Activated gamma-delta T cell treated with anti-CD3 and anti-CD28 coated beads, Interleukin-2, amount 50 U/mL, for 16 hours (primary cell): ENCODE data around the gene KLF16.
A peak's percentile ranks its signal among the peaks of the same experiment; 100 is the strongest.

Experiments
- DNase-seq: peaks from one replicate; pipeline ENCODE4 v3.0.0-alpha.2; 2020; ENCODE audit warnings: low read depth

The KLF16 gene

DNA sequence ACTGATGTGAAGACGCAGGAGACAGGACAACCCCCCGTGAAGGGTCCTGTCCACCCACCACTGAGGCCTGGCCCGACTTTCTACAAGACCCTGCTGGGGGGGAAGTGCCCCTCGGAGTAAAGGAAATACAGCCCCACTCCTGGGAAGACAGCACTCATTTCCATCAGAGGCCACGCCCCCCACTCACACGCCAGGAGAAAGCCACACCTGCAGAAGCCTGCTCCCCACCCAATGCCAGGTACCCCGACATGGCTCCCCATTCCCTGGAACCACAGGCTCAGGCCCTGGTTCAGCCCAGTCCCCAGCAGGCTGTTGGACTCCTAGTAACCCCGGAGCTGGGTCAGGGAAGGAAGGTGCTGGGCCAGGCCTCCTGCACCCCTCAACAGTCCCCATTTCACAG, 40.4 kb downstream of the KLF16 start:
- DNase-seq = no peak

DNA sequence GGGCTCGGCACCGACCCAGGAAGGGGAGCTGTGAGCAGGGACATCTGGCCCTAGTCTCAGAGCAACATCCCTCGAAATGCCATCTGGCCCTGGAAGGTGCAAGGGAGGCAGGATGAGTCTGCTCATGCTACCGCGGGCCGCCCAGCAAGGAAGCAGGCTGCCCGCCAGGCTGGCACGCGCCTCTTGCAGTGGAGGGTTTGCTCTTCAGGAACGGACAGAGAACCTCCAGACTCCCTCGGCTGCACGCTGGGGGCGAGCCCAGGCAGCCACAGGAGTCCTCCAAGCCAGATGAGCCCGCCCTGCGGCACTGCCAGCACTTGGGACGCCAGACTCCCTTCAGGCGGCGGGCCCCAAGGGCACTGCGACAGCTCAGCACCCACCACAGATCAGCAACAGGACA, 41.2 kb downstream of the KLF16 start:
- DNase-seq = no peak

DNA sequence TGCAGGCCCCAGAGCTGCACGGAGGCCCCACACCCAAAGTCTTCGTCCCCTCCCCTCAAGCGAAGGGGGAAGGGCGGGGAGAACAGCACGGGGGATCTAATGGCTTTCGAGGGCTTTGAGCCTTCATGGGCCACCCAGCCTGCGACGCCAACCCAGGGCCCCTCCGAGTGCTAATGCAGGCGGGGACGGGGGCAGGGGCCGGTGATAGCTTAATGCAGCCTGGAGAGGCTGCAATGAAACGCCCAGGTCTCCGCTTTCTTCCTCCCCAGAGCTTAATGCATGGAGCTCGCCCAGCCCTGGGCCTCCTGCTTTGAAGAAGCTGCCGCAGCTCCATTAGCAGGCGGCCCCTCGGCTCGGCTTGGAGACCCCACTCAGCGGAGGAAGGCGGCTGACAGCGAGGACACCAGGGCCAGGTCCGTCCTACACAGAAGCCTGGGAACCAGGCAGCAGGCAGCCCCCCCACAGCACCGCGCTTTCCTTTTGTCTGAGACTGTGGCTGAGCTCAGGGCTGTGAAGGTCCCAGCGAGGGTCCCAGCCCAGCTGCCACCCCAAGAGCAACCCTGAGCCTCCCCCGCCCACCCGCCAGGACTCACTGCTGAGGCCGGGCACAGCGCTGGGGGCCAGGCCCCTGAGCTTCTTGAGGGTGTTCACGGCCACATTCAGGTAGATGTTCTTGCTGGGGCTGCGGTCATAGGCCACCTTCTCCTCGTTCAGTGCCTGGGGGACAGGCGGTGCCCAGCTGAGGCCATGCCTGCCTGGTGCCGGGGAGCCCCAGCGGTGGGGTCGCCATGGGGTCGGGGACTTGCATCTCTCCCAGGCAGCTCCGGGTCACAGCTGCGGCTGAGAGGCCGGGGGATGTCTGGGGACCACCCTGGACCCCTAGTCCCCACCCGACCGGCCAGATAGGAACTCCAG, 43.8 kb downstream of the KLF16 start:
- no peak for DNase-seq

DNA sequence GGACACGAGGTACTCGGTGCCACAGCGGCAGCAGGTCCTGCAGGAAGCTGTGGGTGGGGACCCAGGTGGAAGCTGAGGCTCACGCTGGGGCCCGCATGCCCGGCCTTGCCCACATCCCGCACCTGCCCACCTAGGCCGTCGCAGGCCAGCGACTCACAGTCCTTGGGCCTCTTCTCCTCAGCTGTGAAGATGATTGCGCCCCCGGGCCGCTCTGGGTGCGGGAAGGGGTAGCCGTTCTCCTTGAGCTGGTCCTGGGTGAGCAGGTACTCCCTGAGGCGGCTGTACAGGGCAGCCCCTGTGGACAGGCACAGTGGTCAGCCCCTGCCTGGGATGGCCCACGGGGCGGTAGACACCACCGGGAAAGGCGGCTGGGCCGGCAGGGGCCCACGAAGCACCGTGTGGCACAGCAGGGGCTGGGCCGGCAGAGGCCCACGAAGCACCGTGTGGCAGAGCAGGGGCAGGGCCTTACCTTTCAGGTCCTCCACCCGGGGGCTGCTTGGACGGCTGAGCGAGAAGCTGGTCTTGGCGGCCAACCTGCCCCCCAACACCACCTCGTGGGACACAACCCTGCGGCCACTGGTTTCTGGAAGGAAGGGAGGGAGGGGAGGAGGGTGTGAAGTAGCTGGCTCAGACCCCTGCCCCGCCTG, 44.7 kb downstream of the KLF16 start:
- DNase-seq = no peak

DNA sequence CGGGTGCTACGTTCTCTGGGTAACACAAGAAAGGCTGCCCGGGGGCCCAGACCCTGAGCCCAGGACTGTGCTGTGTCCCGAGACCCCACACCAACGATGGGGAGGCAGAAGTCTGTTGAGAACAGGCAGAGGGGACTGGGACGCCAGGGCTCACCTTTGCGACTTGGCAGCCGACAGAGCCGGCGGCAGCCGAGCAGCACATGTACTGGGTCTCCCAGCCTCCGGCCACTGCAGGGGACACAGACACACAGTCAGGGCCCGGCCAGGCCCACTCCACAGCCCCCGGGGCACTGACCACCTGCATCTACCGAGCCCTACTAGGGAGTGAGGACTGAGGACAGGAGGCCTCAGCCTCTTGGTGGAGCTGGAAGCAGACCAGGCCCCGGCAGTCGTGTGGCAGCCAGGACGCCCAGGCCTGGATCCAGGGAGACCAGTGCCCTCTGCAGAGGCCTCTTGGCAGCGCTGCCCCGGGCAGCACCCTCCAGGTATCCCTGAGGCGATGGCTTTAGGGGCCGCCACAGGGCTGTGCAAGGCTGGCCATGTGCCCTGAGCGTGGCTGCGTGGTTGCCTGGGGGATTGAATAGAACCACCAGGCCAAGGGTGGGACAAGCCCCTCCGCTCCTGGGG, 45.7 kb downstream of the KLF16 start:
- DNase-seq = no peak

DNA sequence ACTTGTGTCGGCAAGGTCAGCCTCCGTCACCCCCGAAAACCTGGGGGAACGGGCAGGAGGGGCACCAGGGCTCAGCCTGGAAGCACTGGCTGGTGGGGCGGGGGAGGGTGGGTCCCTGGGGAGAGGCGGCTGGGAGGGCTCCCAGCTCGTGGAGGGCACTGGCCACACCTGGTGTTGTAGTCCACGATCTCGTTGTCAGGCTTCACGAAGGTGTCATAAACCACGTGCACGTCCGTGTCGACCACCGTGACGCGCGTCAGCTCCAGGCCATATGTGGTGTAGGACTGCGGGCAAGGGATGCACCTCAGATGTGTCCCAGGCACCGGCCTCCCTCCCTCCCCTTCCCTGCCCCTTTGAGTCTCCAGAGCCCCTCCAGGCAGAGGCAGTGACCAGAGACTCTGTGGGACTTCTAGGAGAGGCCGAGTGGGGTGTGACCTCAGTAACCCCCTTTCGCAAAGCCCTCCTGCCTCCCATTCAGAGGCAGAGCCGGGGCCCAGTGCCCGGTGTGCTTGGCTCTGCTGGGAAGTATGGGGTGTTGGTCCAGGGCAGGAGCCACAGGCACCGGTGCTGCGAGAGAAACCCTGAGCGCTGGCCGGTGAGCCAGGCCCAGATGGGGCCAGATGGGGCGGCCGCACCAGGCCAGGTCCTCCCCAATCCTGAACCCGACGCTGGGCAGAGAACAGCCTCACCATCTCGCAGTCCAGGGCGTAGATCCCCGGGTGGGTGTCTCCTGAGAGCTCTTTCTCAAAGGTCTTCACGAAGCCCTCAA, 46.7 kb downstream of the KLF16 start:
- DNase-seq = no peak

DNA sequence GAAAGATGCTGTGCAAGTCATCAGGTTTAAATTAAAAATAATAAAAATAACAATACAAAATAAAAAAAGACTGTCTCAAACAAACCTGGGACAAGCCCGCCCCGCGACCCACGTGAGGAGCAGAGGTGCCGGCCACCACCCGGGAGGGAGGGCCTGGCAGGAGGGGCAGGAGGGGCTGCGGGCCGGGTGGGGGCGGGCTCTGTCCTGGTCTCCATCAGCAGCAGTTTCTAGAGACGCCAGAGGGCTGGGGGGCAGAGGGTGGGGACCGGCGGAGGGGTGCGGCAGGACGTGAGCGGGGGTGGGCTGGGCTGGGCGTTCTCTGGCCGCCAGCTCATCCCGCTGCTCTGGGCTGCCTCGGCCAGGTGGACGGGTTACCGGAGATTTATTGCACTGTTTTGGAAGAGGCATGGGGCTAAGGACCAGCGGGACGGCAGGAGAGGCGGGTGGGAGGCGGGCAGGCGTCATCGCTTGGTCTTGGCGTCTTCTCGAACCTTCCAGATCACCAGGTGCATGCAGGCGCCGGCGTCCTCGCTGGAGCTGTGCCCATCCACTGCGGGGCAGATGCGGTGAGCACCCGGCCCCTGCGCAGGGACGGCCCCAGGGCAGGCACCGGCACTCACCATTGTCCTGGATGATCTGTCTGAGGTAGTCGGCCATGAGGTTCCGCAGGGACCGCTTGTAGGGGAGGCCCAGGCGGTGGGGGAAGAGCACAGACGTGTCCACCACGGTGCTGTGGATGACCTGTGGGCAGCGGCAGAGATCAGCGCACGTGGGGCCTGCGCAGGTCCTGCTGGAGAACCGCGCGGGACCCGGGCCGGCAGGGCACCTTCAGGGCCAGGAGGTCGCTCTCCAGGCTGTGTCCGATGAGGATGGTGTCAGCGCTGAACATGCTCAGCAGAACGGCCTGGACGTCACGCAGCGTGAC, 47.5 kb downstream of the KLF16 start:
- no peak for DNase-seq

DNA sequence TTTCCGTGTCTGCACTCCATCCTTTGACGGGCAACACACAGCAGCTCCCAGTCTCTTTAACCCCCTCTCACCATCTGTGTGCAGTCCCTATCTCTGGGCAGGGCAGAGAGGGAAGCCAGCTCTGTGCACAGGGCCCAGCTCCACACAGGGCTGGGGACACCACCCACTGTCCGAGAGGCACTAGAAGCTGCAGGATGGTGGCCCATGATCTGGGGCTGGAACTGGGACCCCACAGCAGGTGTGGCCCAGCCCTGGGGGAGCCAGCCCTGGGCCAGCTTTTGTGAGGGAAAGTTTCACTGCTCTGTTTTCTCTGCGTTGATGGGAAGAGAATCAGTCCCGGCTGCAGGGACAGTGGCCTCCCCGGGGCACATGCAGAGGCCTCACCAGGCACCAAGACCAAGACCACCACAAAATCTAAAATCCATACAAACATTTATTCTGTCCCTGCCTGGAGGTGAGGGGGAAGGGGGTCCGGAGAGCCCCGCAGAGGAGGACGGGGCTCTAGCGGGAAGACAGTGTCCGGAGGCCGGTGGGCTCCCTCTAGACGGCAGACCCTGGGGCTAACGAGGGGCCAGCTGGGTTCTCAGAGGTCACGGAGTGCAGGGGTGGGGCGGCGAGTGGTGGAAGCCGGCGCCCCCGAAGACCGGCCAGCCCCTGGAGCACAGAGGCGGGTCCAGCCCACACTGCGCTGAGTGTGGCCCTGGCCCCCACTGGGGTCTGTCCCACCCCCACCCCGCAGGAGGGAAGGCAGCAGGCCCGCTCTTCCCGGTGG, 48.4 kb downstream of the KLF16 start:
- DNase-seq = no peak

DNA sequence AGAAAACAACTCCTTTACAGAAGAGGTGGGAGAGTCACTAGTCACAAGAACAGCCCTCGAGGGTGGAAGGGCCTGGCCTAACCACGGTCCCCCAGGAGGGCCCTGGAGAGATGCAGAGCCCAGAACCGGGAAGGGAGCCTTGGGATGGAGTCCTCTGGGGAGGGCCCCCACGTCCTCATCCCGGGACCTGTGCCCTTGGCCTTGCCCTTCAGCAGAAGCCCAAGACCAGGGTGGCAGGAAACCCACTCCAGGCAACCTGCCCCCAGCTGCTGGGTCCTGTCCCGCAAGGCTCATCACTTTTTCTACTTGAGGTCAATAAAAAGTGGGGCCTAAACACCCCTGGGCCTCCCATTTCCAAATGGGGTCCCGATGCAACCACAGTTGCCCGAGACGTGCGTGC, 49.0 kb downstream of the KLF16 start:
- no peak for DNase-seq

DNA sequence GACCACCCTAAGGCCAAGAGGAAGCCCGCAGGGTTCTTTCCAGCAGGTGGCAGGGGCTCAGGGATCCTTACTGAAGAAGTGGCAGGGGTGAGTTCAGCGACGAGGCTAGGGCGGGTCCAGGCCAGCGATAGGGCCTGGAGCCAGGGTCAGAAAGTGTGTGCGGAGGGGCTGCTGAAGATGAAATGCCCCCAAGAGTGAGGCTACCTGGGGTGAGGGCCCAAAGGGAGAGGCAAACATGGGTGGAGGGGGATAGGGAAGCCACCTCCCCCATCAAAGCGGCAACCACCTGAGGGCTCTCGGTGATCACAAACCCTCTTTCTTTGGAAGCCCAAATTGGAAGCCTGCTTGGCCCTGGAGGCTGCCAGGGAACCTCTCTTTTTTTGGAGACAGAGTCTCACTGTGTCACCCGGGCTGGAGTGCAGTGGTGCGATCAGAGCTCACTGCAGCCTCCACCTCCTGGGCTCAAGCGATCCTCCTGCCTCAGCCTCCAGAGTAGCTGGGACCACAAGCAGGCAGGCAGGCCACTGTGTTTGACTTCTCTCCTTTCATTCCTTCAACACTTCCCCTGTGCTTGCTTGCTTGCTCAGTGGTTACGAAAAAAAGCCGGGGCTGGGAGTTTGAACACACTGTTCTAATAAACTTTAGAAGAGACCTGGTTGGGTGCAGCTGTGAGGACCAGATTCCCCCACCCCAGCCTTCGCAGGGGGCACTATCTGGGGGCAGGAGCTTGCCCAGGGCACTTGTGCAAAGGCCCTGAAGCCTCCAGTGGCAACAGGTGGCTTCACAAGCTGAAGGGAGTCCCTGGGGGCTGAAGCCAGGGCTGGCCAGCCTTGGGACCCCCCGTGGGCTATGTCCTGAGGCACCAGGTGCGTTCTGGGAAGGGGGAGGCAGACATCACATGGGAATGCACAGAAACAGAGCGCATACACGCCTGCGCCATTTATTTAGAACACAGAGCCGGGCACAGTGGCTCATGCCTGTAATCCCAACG, 49.9 kb downstream of the KLF16 start:
- DNase-seq = no peak

DNA sequence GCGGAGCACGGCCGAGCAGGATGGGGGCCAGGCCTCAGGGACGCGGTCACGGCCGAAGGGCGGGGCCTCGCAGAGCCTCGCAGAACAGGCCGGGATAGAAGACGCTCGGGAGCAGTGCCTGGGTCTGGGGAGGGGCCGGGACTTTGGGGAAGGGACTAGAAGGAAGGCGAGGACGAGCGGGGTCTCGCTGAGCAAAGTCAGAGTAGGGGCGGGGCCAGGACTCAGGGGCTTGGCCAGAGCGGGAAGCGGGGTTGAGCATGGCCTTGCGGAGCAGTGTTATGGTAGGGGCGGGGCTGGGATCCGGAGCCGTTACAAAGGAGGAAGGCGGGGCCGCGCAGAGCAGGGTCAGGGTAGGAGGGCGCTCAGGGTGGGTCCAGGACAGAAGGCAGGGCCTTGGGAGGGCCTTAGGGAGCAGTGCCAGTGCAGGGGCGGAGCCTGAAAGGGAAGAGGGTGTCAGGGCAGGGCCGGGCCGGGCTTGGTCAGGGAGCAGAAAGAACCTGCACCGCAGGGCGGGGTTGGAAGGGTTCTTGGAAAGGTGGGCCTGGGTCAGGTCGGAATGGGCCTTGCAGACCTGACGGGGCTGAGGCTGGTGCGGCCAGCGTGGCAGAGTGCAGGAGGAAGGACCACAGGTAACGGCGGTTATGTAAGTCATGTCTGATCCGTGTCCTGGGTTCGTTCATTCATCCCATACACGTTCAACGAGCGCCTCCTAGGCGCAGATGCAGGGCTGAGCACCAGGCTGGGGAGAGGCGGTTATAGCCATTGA, 50.8 kb downstream of the KLF16 start:
- peak; percentile 60 for DNase-seq

DNA sequence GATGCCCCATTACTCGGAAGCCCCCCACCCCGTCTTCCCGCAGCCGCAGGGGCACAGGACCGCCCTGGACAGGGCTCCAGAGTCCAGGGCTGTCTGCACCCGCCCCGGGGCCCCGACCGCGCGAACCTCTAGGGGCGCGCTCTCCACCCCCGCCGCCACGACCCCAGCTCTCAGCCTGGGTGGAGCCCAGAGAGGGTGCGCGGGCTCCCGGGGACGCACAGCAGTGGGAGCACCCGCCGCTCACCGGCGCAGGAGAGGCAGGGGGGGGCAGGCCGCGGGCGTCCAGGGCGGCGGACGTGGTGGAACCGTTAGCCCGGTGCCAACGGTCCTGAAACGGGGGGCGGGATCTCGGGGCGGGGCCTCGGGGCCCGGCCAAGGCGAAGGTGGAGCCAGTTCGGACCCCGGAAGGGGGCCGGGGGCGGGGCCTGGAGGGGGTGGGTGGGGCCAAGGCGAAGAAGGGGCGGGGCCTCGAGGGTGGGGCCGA, 51.4 kb downstream of the KLF16 start, which contains the start of gene ATP8B3:
Gene ATP8B3 (minus strand): TSS at position 335 of the 484 bp plus-strand sequence. CDS start 540 bp downstream, outside the sequence.
- DNase-seq = peak; percentile 57

DNA sequence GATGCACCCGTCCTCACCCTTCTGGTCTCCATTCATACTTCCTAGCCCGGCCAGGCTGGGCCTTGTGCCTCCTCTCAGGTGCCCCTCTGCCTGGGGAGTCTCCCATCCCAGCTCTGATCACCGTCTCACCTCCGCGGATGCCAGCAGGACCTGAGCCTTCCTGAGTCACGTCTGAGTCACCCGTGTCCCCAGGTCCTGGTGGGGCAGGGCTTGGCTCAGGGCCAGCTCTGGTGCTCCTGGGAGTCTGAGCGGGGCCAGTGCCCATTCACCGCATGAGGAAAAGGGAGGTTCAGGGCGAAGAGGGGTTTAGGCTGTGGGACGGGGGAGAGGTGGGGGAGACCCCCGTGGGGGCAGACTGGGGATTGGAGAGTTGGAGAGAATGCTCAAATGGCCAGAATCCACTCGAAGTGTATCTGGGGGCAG, 51.9 kb downstream of the KLF16 start:
- no peak for DNase-seq

DNA sequence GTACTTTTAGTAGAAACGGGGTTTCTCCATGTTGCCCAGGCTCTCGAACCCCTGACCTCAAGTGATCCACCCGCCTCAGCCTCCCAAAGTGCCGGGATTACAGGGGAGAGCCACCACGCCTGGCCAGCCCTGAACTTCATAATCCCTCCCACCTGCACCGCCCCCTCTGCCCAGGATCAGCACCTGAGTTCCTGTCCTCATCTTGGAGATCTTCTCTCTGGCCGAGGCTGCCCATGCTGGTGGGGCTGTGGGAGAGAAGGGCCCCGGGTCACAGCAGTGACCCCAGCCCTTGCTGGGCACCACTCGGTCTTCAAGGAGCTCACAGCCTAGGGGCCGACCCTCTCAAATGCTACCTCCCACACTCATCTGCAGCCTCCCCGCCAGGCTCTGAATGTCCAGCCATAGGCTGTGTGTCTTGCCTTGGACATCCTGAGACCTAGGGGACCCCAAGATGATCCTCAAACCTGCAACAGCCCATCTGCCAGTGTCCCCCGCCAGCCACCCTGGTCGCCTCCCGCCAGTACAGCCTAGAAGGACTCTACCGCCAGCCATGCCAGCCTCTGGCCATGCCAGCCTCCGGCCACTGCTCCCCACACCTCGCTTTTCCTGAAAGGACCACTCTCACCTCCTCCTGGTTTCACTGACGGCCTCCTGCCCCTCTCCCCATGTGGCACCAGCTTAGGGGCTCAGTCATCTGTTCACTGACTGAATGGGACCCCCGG, 52.8 kb downstream of the KLF16 start:
- DNase-seq = no peak

DNA sequence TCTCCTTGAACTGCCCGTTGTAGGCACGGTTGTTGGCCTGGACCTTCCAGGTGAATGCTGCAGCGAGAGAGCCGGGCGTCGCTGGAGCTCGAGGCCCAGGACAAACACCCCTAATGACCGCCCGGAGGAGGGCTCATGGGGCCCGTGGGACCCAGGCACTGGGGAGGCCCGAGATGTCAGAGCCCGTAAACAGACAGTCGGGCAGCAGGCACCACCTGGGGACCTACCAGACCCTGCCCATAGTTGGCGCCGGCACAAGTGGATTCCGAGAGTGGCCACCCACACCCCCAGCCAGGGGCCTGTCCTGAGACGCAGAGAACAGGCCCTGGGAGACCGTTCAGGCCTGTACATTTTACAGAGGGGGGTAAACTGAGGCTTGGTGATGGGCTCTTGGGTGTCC, 53.7 kb downstream of the KLF16 start:
- no peak for DNase-seq

DNA sequence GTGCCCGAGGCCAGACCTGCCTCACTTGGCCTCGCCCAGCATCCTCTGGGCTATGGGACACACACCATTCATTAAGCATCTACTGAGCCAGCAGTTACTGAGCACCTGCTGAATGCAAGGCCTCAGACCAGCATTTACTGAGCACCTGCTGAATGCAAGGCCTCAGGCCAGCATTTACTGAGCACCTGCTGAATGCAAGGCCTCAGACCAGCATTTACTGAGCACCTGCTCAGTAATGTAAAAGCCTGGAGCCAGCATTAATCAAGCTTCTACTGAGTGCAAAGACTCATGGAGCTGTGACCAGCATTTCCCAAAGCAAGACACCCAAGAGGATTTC, 55.0 kb downstream of the KLF16 start:
- no peak for DNase-seq

DNA sequence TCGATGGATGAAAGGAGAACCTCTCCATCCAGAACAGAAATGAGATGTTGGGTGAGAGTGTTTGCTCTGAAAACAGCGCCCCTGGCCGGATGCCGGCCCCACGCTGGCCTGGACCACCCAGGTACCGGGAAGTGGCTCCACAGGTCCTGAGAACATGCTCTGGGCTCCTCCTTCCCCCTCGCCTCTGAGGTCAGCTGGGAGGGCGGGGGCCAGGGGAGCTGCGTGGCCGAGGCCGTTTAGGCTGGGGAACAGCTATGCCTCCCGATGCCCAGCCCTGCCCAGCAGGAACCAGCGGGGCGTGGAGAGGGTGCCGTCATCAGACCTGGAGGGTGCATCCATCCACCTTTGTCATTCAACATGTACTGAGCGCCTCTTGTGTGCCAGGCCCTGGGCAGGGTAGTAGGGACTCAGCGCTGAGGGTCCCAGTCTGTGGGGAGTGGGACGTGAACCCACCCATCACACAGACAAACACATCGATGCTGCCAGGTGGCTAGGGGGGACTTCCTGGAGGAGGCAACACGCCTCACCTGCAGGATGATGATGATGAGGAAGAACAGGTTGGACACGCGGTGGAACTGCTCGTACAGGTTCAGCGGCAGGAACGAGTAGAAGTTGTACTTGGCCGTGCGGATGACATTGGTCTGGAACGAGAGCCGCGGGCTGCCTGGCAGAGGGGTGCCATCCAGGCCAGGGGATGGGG, 55.5 kb downstream of the KLF16 start:
- DNase-seq = no peak
